ENCODE results near the gene FBXL7. TPM values are rescaled to one million over a fixed set of nuclear protein-coding genes. Genes with fewer than 3 reads are reported as not detected.

Gene FBXL7
- total RNA-seq, 4 donors from 2014 or later: 9.5 to 25.2 (median 16.0) TPM

- no peak for TF ChIP-seq CTCF (IDR thresholded peaks at IDR 0.05; ENCODE audit: low read depth)
Measured at GRCh38 chr5:15797116-15797515, 297.1 kb downstream of the FBXL7 start.

GRCh38 chr5:15798006-15798405, 298.0 kb downstream of the FBXL7 start:
- TF ChIP-seq CTCF (IDR thresholded peaks at IDR 0.05; ENCODE audit: low read depth): no peak

- TF ChIP-seq CTCF (IDR thresholded peaks at IDR 0.05; ENCODE audit: low read depth): no peak
Measured at GRCh38 chr5:15799014-15799413, 299.0 kb downstream of the FBXL7 start.

GRCh38 chr5:15799612-15800011, 299.6 kb downstream of the FBXL7 start:
- TF ChIP-seq CTCF (IDR thresholded peaks at IDR 0.05; ENCODE audit: low read depth): no peak

GRCh38 chr5:15803280-15803679, 303.3 kb downstream of the FBXL7 start:
- TF ChIP-seq CTCF (IDR thresholded peaks at IDR 0.05; ENCODE audit: low read depth): no peak

- TF ChIP-seq CTCF (IDR thresholded peaks at IDR 0.05; ENCODE audit: low read depth): no peak
Measured at GRCh38 chr5:15806613-15807012, 306.6 kb downstream of the FBXL7 start.

- no peak for TF ChIP-seq CTCF (IDR thresholded peaks at IDR 0.05; ENCODE audit: low read depth)
Measured at GRCh38 chr5:15807248-15807647, 307.3 kb downstream of the FBXL7 start.

Measured in subcutaneous adipose tissue (tissue), 4 donors.